Measurements from ENCODE around the gene CLECL1. TPM values are rescaled to one million over a fixed set of nuclear protein-coding genes. Genes with fewer than 3 reads are reported as not detected.

The CLECL1 gene
- total RNA-seq, 4 donors from 2014 or later = not detected

DNA sequence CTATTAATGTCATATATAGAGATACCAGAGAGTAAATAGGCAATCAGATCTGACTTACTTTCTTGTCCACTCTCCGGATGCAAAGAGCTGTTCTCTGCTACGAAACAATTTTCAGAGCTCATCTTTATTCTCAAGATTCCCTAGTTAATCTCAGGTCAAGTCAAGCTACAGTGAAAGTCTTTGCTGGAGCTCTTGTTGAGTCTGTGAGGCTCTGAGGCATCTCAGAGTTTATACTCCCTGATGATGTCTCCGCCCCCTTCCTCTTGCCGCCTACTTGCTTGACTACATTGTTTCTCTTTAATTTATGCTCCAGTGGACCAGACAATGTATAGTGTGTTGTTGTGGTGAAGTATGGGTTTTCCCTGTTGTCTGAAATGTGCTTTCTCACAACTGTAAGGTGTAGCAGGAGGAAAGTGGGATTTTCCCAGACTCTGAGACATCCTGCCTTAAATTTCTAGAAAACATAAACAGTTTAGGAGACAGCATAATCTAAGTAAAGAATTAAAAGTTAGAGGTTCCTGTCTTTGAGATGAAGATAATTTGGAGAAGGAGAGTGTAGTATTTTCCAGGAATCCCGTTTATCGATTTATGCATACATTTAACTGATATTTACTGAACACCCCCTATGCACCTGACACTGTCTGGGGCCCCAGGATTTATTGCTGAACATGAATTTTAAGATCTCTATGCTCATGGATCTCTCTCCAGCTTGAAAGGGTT lies 28.0 kb upstream of the CLECL1 start, which contains the start of gene CD69:
TSS of gene CD69 (minus strand) at position 203 of the 720 bp plus-strand sequence. CDS start at position 122, 81 bp downstream.
- H3K27ac ChIP-seq = no peak within 1 kb of the TSS
- no peak within 1 kb of the TSS for H3K4me3 ChIP-seq
- no peaks in the 10 kb centered on the region for H3K27me3 ChIP-seq
- TF ChIP-seq, protein P1, sequence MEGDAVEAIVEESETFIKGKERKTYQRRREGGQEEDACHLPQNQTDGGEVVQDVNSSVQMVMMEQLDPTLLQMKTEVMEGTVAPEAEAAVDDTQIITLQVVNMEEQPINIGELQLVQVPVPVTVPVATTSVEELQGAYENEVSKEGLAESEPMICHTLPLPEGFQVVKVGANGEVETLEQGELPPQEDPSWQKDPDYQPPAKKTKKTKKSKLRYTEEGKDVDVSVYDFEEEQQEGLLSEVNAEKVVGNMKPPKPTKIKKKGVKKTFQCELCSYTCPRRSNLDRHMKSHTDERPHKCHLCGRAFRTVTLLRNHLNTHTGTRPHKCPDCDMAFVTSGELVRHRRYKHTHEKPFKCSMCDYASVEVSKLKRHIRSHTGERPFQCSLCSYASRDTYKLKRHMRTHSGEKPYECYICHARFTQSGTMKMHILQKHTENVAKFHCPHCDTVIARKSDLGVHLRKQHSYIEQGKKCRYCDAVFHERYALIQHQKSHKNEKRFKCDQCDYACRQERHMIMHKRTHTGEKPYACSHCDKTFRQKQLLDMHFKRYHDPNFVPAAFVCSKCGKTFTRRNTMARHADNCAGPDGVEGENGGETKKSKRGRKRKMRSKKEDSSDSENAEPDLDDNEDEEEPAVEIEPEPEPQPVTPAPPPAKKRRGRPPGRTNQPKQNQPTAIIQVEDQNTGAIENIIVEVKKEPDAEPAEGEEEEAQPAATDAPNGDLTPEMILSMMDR (IDR thresholded peaks at IDR 0.05 in 4 of 5, conservative IDR thresholded peaks at IDR 0.05 in 1 of 5) = no peak
- TF ChIP-seq POLR2A (IDR thresholded peaks at IDR 0.05) = no peak
- ATAC-seq (no peak), DNase-seq (no peak)
- H3K4me1 ChIP-seq = no peaks in the 10 kb centered on the region
- in situ Hi-C loops (cut with MboI; ENCODE audit: low sequenced_read_pairs in 4 of 4) (no loop called here), intact Hi-C loops (cut with DNase I; ENCODE audit: low total_unique reads) (no loop called here)
- no peaks in the 10 kb centered on the region for H3K9me3 ChIP-seq
- H3K36me3 ChIP-seq = no peaks in the 10 kb centered on the region

DNA sequence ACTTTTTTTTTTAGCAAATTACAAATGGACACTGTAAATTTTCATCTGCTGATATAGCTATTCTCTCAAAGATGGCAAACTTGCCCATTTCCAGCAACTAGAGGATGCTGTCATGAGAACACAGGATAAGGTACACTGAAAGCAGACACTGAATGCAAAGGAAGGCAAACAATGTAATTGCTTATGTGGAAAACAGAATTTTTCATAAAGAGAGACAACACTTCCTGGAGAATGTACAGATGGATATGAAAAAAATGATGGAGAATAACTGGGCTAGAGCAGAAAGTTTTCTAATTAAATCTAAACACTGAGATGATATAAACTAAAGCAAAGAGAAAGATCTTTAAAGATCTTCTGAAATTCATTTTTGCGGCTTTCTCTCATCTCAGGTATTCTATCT lies 27.2 kb upstream of the CLECL1 start:
- in situ Hi-C loops (cut with MboI; ENCODE audit: low sequenced_read_pairs in 4 of 4) = no loop called here
- no peak overlapping the region for H3K4me3 ChIP-seq

DNA sequence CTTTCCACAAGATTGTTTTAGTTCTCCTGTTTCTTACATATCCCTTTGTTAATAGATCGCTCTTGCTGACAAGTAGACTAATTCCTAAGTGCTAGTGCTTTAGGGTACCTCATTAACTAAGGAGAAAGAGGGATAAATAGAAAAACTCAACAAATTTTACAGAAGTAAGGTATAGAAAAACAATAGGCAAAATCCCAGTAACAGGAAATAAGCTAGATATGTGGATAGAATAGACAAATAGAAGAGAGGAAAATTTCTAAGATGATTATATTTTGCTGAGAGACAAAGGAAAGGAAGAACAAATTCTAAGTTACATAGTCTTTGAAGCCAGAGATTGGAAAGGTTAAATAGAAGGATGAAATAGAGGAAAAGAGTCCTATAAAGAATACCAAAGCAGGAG lies 26.8 kb upstream of the CLECL1 start:
- no peak for TF ChIP-seq POLR2A (IDR thresholded peaks at IDR 0.05)
- TF ChIP-seq, protein P1 (IDR thresholded peaks at IDR 0.05 in 4 of 5, conservative IDR thresholded peaks at IDR 0.05 in 1 of 5) = no peak
- no peaks in the 10 kb centered on the region for H3K27me3 ChIP-seq
- no peak for DNase-seq
- no peaks in the 10 kb centered on the region for H3K4me1 ChIP-seq
- in situ Hi-C loops (cut with MboI; ENCODE audit: low sequenced_read_pairs in 4 of 4) = no loop called here
- no peak for ATAC-seq
- no peak overlapping the region for H3K27ac ChIP-seq
- intact Hi-C loops (cut with DNase I; ENCODE audit: low total_unique reads) = no loop called here
- H3K36me3 ChIP-seq = no peaks in the 10 kb centered on the region
- no peaks in the 10 kb centered on the region for H3K9me3 ChIP-seq
- no peak overlapping the region for H3K4me3 ChIP-seq

More for the DNA sequence above, 27.2 kb upstream of the CLECL1 start:
- Histone ChIP-seq H3K4me1 (no peaks in the 10 kb centered on the region), H3K27me3 (no peaks in the 10 kb centered on the region), H3K27ac (no peak overlapping the region), H3K36me3 (no peaks in the 10 kb centered on the region), H3K9me3 (no peaks in the 10 kb centered on the region)
- no peak for ATAC-seq
- DNase-seq = no peak
- intact Hi-C loops (cut with DNase I; ENCODE audit: low total_unique reads) = no loop called here
- TF ChIP-seq, protein P1 (IDR thresholded peaks at IDR 0.05 in 4 of 5, conservative IDR thresholded peaks at IDR 0.05 in 1 of 5) = no peak
- TF ChIP-seq POLR2A (IDR thresholded peaks at IDR 0.05) = no peak

DNA sequence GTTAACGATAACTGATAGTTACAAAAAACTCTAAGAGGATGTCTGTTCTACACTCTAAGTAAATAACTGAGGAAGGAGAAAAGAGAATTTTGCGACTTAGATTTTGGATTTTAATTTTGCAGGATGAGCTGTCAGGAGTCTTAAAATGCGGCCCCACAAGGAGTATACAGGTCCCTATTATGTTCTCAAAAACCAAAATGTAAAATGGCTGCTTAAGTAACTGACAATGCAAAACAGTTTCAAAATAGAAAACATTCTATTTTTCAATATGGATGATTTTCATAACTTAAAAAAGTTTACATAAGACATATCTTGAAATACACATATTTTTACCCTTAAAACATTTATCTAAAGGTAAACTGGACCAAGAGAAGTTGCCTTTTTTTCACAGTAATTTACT lies 25.2 kb upstream of the CLECL1 start:
- no peaks in the 10 kb centered on the region for H3K9me3 ChIP-seq

More for the DNA sequence above, 25.2 kb upstream of the CLECL1 start:
- Histone ChIP-seq H3K27me3 (no peaks in the 10 kb centered on the region), H3K4me1 (no peaks in the 10 kb centered on the region), H3K36me3 (no peaks in the 10 kb centered on the region), H3K4me3 (no peak overlapping the region), H3K27ac (no peak overlapping the region)
- DNase-seq (no peak), ATAC-seq (no peak)
- TF ChIP-seq, protein P1 (IDR thresholded peaks at IDR 0.05 in 4 of 5, conservative IDR thresholded peaks at IDR 0.05 in 1 of 5) = no peak
- TF ChIP-seq POLR2A (IDR thresholded peaks at IDR 0.05) = no peak
- in situ Hi-C loops (cut with MboI; ENCODE audit: low sequenced_read_pairs in 4 of 4) = no loop called here
- intact Hi-C loops (cut with DNase I; ENCODE audit: low total_unique reads) = no loop called here
